PFSK-1 (cell line): ENCODE results near the gene ADGRB2.

ENCODE experiments used
- FOXP2 ChIP-seq: optimal IDR thresholded peaks from 2 replicates; pipeline ENCODE3; 2011; ENCODE audit warnings: borderline replicate concordance, control low read depth, inconsistent platforms; ENCODE audit not compliant: insufficient read depth; ENCODE audit errors: extremely low read length, extremely low read depth
- POLR2AphosphoS5 ChIP-seq: IDR thresholded peaks from 2 replicates; pipeline ENCODE4 v1.6.1; 2012; ENCODE audit warnings: low read depth, mild to moderate bottlenecking, control low read depth, low read length, moderate library complexity
- REST ChIP-seq, 2 experiments: IDR thresholded peaks; 2 replicates each; pipeline versions ENCODE4 v1.6.1 to v1.8.0; 2011 to 2012; ENCODE audit warnings: low read depth in 2 of 2, low read length in 2 of 2, control low read depth in 1 of 2, inconsistent platforms in 1 of 2, mild to moderate bottlenecking in 1 of 2, moderate library complexity in 1 of 2; ENCODE audit not compliant: insufficient read depth in 1 of 2
- SIN3A ChIP-seq: IDR thresholded peaks from 2 replicates; pipeline ENCODE4 v1.6.1; 2012; ENCODE audit warnings: mild to moderate bottlenecking, low read length, moderate library complexity, borderline replicate concordance; ENCODE audit not compliant: insufficient read depth
- TAF1 ChIP-seq: IDR thresholded peaks from 2 replicates; pipeline ENCODE4 v1.6.1; 2012; ENCODE audit warnings: low read length, control low read depth, borderline replicate concordance; ENCODE audit not compliant: insufficient read depth

The ADGRB2 gene

DNA sequence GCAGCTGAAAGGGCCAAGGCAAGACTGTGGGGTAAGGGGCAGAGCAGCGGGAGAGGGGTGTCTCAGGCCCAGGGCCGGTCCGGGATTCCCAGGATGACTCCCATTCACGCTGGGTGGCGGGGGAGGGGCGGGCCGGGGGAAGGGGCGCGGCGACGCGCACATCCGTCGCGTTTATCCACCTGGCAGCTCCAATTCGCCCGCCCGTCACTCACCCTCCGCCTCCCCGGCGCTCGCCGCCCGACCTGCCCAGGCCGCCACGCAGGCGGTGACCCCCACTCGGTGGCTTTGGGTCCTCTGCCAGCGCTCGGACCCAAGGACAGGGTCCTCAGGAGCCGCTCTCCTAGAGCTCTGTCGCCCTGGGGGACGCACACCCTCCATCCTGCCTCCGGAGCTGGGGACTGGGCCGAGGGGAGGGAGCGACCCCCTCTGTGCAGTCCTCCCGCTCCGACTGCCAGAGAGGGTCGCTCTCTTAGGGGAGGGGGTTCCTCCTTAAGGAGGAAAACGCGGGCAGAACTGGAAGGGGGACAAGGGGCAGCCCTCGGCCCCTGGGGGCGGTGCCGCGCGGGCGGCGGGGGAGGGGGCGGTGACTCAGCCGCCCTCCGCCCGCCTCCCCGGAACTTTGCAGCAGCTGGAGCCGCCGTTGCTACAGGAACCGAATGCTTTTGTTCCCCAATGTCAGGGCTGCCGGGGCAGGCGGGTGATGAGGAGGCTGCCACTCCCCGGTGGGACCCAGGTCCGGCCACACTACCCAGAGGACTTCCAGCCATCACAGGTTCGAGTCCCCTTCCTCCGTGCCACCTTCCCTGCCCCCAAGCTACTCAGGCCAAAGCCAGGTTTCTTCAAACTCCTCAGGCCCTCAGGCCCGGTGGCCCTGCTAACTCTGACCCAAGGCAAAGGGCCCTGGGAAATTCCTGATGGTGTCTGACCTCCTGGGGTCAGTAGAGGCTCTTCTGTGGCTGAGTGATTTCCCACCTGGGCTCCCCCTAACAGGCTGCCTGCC is 3.4 kb downstream of the ADGRB2 start:
- TF ChIP-seq TAF1 (no peak), REST (IDR thresholded peaks at IDR 0.05; ENCODE audit: insufficient read depth in 1 of 2, low read depth in 2 of 2, low read length in 2 of 2) (no peak), FOXP2 (no peak), SIN3A (no peak), POLR2AphosphoS5 (no peak)

DNA sequence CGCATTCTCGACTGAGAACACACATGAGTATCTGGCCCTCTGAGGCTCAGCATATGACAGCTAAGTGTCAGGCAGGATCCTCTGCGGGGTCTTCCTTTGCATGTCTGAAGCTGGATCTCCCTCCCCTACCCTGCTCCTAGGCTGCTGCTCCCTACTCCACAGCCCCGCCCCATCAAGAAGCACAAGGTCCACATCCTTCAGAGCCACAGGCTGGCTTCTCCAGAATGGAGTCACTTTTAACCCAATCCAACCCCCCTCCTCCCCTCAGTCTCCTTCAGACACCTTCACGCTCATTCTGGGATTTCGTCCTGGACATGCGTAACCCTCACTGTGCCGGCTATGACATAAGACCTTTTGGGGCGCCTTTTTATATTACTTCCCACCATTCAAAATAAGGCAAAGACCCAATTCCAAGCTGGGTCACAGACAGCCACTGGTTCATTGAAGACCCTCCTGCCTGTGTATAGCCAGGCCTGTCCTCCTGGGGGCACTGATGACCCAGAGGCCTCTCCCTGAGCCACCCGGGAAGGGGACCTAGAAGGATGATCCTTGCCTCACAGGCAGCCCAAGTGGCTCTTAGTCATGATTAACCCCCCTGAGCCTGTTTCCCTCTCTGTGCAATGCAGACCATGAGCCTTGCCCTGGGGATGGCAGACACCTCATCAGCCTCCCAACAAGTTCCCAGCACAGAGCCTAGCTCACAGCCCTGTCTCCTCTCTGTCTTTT is 4.7 kb downstream of the ADGRB2 start:
- TF ChIP-seq FOXP2 (no peak), TAF1 (no peak), SIN3A (no peak), REST (IDR thresholded peaks at IDR 0.05; ENCODE audit: insufficient read depth in 1 of 2, low read depth in 2 of 2, low read length in 2 of 2) (no peak), POLR2AphosphoS5 (no peak)

DNA sequence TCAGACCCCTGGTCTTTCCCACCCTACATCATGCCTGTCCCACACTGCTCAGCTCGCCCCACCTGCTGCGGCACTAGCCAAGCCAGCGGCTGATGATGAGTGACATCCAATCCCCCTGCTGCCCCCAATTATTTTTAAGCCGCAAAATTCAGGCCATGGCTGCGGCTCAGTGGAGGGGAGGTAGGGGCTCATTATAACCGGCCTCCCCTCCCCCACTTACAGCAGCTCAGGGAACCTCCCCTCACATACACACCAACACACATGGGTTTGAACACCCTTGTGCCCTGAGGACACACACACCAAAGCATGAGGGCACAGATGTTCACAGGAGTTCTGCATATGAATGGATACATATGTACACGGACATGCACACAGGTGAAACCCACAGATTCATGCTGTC is 5.3 kb downstream of the ADGRB2 start:
- TF ChIP-seq REST (IDR thresholded peaks at IDR 0.05; ENCODE audit: insufficient read depth in 1 of 2, low read depth in 2 of 2, low read length in 2 of 2), result no peak
- no peak for TF ChIP-seq SIN3A
- TF ChIP-seq FOXP2, result no peak
- TF ChIP-seq TAF1, result no peak
- TF ChIP-seq POLR2AphosphoS5, result no peak

DNA sequence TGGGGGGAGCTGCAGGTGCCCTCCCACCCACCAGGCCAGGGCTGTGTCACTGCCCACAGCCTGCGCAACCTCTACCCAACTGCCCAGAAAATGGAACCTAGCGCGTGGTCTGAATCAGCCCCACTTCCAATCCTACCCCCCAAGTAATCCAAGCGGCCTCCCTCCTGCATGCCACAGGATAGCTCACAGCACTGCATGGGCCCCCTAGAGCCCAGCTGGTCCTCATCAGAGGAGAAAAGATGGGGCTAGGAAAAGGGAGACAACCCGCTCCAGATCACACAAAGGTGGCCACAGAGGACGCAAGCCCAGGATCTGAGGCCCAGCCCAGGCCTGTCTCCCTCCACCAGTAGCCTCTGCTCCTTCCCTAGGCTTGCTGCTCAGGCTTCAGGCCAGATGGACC is 6.2 kb downstream of the ADGRB2 start:
- no peak for TF ChIP-seq REST (IDR thresholded peaks at IDR 0.05; ENCODE audit: insufficient read depth in 1 of 2, low read depth in 2 of 2, low read length in 2 of 2)
